K562 (cell line): Measurements from ENCODE around the gene MACROD2. TPM values are rescaled to one million over a fixed set of nuclear protein-coding genes. Genes with fewer than 3 reads are reported as not detected.

Experiments
- ATAC-seq: fragments of 200-7000 bp; cut with Tn5 transposase; 3 replicates; pipeline ENCODE4 v1.9.1; 2020; ENCODE audit warnings: moderate library complexity
- BruUV-seq: library from RNA; stranded (reverse); fragments of 400-500 nt; replicated peaks from 2 replicates; lab custom pipeline; 2021; lab: Mats Ljungman, UMichigan
- CTCF ChIA-PET: fragments of 300-600 bp; formaldehyde crosslinking; extraction: SDS; loops from one replicate; lab custom pipeline; 2021; ENCODE audit warnings: low intra/inter-chr PET ratio; lab: Yijun Ruan, JAX
- POLR2A ChIA-PET: fragments of 300-600, 350-650 bp; sonication (Branson Sonifier 250); formaldehyde crosslinking; extraction: SDS; loops from one replicate; lab custom pipeline; 2021; ENCODE audit warnings: antibody characterized with exemption, inconsistent platforms; lab: Yijun Ruan, JAX
- DNase-seq, 4 experiments: peaks; one replicate each; pipeline versions ENCODE4 v3.0.0 to v3.0.0-alpha.2; 2011 to 2018; ENCODE audit warnings: low spot score in 3 of 4, mixed read lengths in 3 of 4; ENCODE audit errors: extremely low read depth in 1 of 4
- FAIRE-seq: peaks from 2 replicates; lab custom pipeline; 2011; peaks lifted over from hg19 to GRCh38; lab: Jason Lieb, UNC
- H2AFZ ChIP-seq: 2 replicates; pipeline ENCODE4 v1.6.0; 2011; ENCODE audit warnings: low read depth, low read length, control low read depth, inconsistent platforms
- H3K27ac ChIP-seq: fragments of 200-600 bp; 3 replicates; pipeline ENCODE4 v1.8.0; 2011; ENCODE audit warnings: low read depth, mild to moderate bottlenecking, control low read depth, inconsistent platforms, low read length, moderate library complexity, mixed read lengths; ENCODE audit errors: extremely low read depth
- H3K27me3 ChIP-seq, 2 experiments: fragments of 300-600 bp in 1 of 2; 2 replicates in 1 of 2; 3 replicates in 1 of 2; pipeline versions ENCODE4 v1.6.0 to v1.8.0; 2011; ENCODE audit warnings: inconsistent platforms in 2 of 2, low read length in 2 of 2, mild to moderate bottlenecking in 1 of 2, mixed read lengths in 1 of 2, moderate library complexity in 1 of 2; ENCODE audit not compliant: control insufficient read depth in 2 of 2, insufficient read depth in 2 of 2
- H3K36me3 ChIP-seq: fragments of 300-600 bp; 3 replicates; pipeline ENCODE4 v1.8.0; 2011; ENCODE audit warnings: mild to moderate bottlenecking, low read length, inconsistent platforms; ENCODE audit not compliant: control insufficient read depth, insufficient read depth
- H3K4me1 ChIP-seq, 2 experiments: fragments of 200-600 bp in 1 of 2; replicated peaks in 1 of 2; 2 replicates in 1 of 2; 3 replicates in 1 of 2; pipeline versions ENCODE4 v1.5.1 to v1.8.0; 2011; ENCODE audit warnings: inconsistent platforms in 2 of 2, low read length in 2 of 2, mild to moderate bottlenecking in 1 of 2, mixed read lengths in 1 of 2, moderate library complexity in 1 of 2; ENCODE audit not compliant: control insufficient read depth in 2 of 2, insufficient read depth in 2 of 2
- H3K4me2 ChIP-seq: 2 replicates; pipeline ENCODE4 v1.6.1; 2011; ENCODE audit warnings: low read length, control low read depth, inconsistent platforms, mixed read lengths; ENCODE audit not compliant: insufficient read depth
- H3K4me3 ChIP-seq: fragments of 200-600 bp; sonication (generic), shearing (Covaris generic); 2 replicates; pipeline ENCODE4 v1.5.1; 2016; ENCODE audit warnings: control low read depth, inconsistent platforms
- H3K79me2 ChIP-seq: fragments of 200-600 bp; 3 replicates; pipeline ENCODE4 v1.8.0; 2011; ENCODE audit warnings: low read length, inconsistent platforms; ENCODE audit not compliant: control insufficient read depth, insufficient read depth
- H3K9ac ChIP-seq, 2 experiments: 2 replicates each; pipeline versions ENCODE4 v1.6.0 to v1.6.1; 2011; ENCODE audit warnings: low read depth in 2 of 2, low read length in 2 of 2, control low read depth in 1 of 2, inconsistent platforms in 1 of 2, mild to moderate bottlenecking in 1 of 2, mixed read lengths in 1 of 2; ENCODE audit not compliant: insufficient read depth in 1 of 2
- H3K9me1 ChIP-seq: one replicate; pipeline ENCODE4 v1.6.0; 2011; ENCODE audit warnings: inconsistent platforms, mild to moderate bottlenecking, low read length, moderate library complexity; ENCODE audit not compliant: control insufficient read depth, insufficient read depth
- H3K9me3 ChIP-seq: replicated peaks from 2 replicates; pipeline ENCODE4 v1.5.1; 2011; ENCODE audit warnings: low read depth, low read length, inconsistent platforms; ENCODE audit not compliant: control insufficient read depth, insufficient read depth
- H4K20me1 ChIP-seq: replicated peaks from 2 replicates; pipeline ENCODE4 v1.6.1; 2011; ENCODE audit warnings: low read length, inconsistent platforms, mixed read lengths; ENCODE audit not compliant: control insufficient read depth, insufficient read depth
- CREBBP ChIP-seq: IDR thresholded peaks from one replicate; pipeline ENCODE4 v1.6.1; 2012; ENCODE audit warnings: low read depth, mild to moderate bottlenecking, control low read depth, inconsistent platforms, low read length
- CXXC5 ChIP-seq: fragments of 250-450 bp; sonication (Bioruptor Pico); IDR thresholded peaks from 2 replicates; pipeline ENCODE4 v1.8.0; 2022; ENCODE audit warnings: inconsistent platforms, mild to moderate bottlenecking, moderate library complexity
- EGR1 ChIP-seq: fragments of 450-650 bp; conservative IDR thresholded peaks from 2 replicates; pipeline ENCODE4 v1.6.1; 2017; ENCODE audit warnings: mild to moderate bottlenecking
- EP400 ChIP-seq: fragments of 450-650 bp; IDR thresholded peaks from 2 replicates; pipeline ENCODE4 v1.6.1; 2017; ENCODE audit warnings: antibody characterized with exemption, mild to moderate bottlenecking, moderate library complexity
- ESRRA ChIP-seq: fragments of 450-650 bp; IDR thresholded peaks from 2 replicates; pipeline ENCODE4 v1.6.1; 2014; ENCODE audit warnings: low read depth, mild to moderate bottlenecking, moderate library complexity, borderline replicate concordance
- EZH2 ChIP-seq: IDR thresholded peaks from 2 replicates; pipeline ENCODE4 v1.6.1; 2012; ENCODE audit warnings: low read depth, mild to moderate bottlenecking, inconsistent platforms, low read length, borderline replicate concordance
- GATAD2A ChIP-seq: fragments of 450-650 bp; IDR thresholded peaks from 2 replicates; pipeline ENCODE4 v1.6.1; 2017
- HDAC6 ChIP-seq: IDR thresholded peaks from 2 replicates; pipeline ENCODE4 v1.6.1; 2012; ENCODE audit warnings: low read depth, mild to moderate bottlenecking, control low read depth, inconsistent platforms, low read length, moderate library complexity
- ILK ChIP-seq: fragments of 450-650 bp; IDR thresholded peaks from 2 replicates; pipeline ENCODE4 v1.6.1; 2016; ENCODE audit warnings: missing genetic modification characterization, low read depth, mild to moderate bottlenecking, missing compliant biosample characterization, moderate library complexity, borderline replicate concordance
- JUNB ChIP-seq: fragments of 450-650 bp; formaldehyde crosslinking; conservative IDR thresholded peaks from 2 replicates; pipeline ENCODE4 v1.4.0; 2020; ENCODE audit warnings: mild to moderate bottlenecking
- MAFG ChIP-seq: fragments of 450-650 bp; conservative IDR thresholded peaks from 2 replicates; pipeline ENCODE4 v1.6.1; 2016; ENCODE audit warnings: missing genetic modification characterization, missing compliant biosample characterization
- POLR2H ChIP-seq: IDR thresholded peaks from 2 replicates; pipeline ENCODE4 v1.6.1; 2016; ENCODE audit warnings: missing genetic modification characterization, low read depth, mild to moderate bottlenecking, control low read depth, missing compliant biosample characterization, moderate library complexity
- RBM22 ChIP-seq: fragments of 200-400 bp; formaldehyde crosslinking; IDR thresholded peaks from 2 replicates; pipeline ENCODE4 v1.6.1; 2018; ENCODE audit warnings: low read length, low read depth; ENCODE audit not compliant: poor library complexity, severe bottlenecking
- SRSF3 ChIP-seq: fragments of 200-400 bp; formaldehyde crosslinking; IDR thresholded peaks from 2 replicates; pipeline ENCODE4 v1.6.1; 2016; ENCODE audit warnings: mild to moderate bottlenecking, low read length, moderate library complexity; ENCODE audit not compliant: insufficient read depth
- TAF9B ChIP-seq: fragments of 450-650 bp; IDR thresholded peaks from 2 replicates; pipeline ENCODE4 v1.6.1; 2018; ENCODE audit warnings: mild to moderate bottlenecking; ENCODE audit not compliant: partially characterized antibody
- TCF7 ChIP-seq: sonication (generic); IDR thresholded peaks from 2 replicates; pipeline ENCODE4 v1.6.1; 2016; ENCODE audit warnings: antibody characterized with exemption, borderline replicate concordance
- ZNF3 ChIP-seq: fragments of 250-450 bp; sonication (Bioruptor Pico); IDR thresholded peaks from 2 replicates; pipeline ENCODE4 v1.5.0; 2021; ENCODE audit warnings: mild to moderate bottlenecking, moderate library complexity
- ZNF431 ChIP-seq: sonication (generic); formaldehyde crosslinking; IDR thresholded peaks from 2 replicates; pipeline ENCODE4 v1.8.0; 2022; ENCODE audit warnings: mild to moderate bottlenecking, missing genetic modification reagents
- WGBS: fragments of 100-300 bp; shearing (Covaris generic); methylation state at CpG from one replicate; pipeline ENCODE4 v1.1.6; 2016; ENCODE audit warnings: low coverage, mixed read lengths; ENCODE audit not compliant: insufficient coverage; ENCODE audit errors: missing lambda C conversion rate; 5-methylcytosine and 5-hydroxymethylcytosine counted together
- in situ Hi-C: fragments of 300-500 bp; cut with MboI; formaldehyde crosslinking; loops from 4 replicates; pipeline ENCODE4 v1.15.0; 2018; ENCODE audit warnings: inconsistent platforms, mixed read lengths
- intact Hi-C: fragments of 100-400 bp; cut with micrococcal nuclease; formaldehyde crosslinking; loops from 2 replicates; pipeline ENCODE4 v1.14.2; 2022
- polyA plus RNA-seq, 8 experiments: library from polyadenylated mRNA; depleted of rRNA in 4 of 8; stranded (reverse) in 5 of 8; unstranded in 3 of 8; fragments of >200 nt; fragmentation: Nextera tagmentation in 2 of 8; fragmentation: Illumina TruSeq in 1 of 8; extraction: Ambion mirVana in 2 of 8; extraction: Trizol in 1 of 8; gene quantifications; 2 replicates each; pipeline versions ENCODE4 v1.2.1 to v1.2.3, GENCODE V29; 2011 to 2014; ENCODE audit warnings: inconsistent platforms in 1 of 8, missing spikeins in 1 of 8
- total RNA-seq, 7 experiments: library from RNA; depleted of rRNA in 6 of 7; stranded (reverse); fragments of >200 nt in 6 of 7; fragmentation: Illumina TruSeq in 2 of 7; extraction: Trizol in 2 of 7; gene quantifications; 2 replicates each; pipeline versions ENCODE4 v1.2.1 to v1.2.3, GENCODE V29; 2011 to 2021; ENCODE audit warnings: low replicate concordance in 1 of 7
- TF ChIP-seq, protein P1 (sequence below): sonication (generic); formaldehyde crosslinking; IDR thresholded peaks from 2 replicates; pipeline ENCODE4 v1.8.0; 2023; ENCODE audit warnings: mild to moderate bottlenecking, missing genetic modification reagents

MACROD2 gene
- total and polyA plus RNA-seq, 9 of the 15 experiments (the other 6 are each of a cell fraction or from before 2014, with no cell fraction given), result not detected

DNA sequence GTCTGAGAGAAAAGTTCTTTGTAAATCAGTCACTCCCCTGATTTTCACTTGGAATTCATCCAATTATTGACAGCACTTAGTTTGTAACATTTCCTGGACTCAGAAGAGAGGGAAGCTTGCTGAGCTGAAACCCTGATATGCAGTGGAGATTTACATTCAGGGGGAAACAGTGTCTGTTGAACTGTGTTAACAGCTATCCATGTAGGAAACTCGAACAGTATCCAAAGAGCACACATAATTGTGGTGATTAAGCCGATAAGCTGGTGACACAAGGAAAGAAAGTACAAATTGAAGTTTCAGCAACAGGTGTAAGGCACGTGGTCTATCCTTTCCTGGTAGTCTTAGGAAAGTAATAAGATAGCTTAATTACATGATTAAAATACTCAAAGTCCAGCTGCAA is 420.2 kb downstream of the MACROD2 start:
- DNase-seq (no peak), FAIRE-seq (no peak), ATAC-seq (no peak)
- H3K27me3 ChIP-seq, result no peaks in the 10 kb centered on the region
- POLR2A ChIA-PET, result no interaction called here
- H3K9me3 ChIP-seq, result no peaks in the 10 kb centered on the region
- CTCF ChIA-PET, result no interaction called here
- in situ Hi-C loops (no loop called here), intact Hi-C loops (no loop called here)
- H2AFZ ChIP-seq, result no peak overlapping the region
- no peak overlapping the region for H3K27ac ChIP-seq
- no peak overlapping the region for H3K4me3 ChIP-seq
- no TSS peak for BruUV-seq
- no peaks in the 10 kb centered on the region for H4K20me1 ChIP-seq
- H3K4me1 ChIP-seq, result no peaks in the 10 kb centered on the region
- WGBS, result 0% methylated on average over 3 of the region's 3 CpGs
- H3K36me3 ChIP-seq, result no peaks in the 10 kb centered on the region
- no peaks in the 10 kb centered on the region for H3K79me2 ChIP-seq
- TF ChIP-seq EP400 (no peak), EZH2 (no peak), ZNF431 (CRISPR knock-in tag) (no peak), SRSF3 (no peak), JUNB (CRISPR knock-in tag) (no peak), MAFG (no peak), HDAC6 (no peak), ILK (tag) (no peak), CXXC5 (no peak), ESRRA (no peak), ZNF3 (CRISPR knock-in tag) (no peak), RBM22 (no peak), CREBBP (no peak), POLR2H (tag) (no peak), GATAD2A (no peak), TCF7 (no peak), TAF9B (no peak), EGR1 (no peak)
- TF ChIP-seq, protein P1, sequence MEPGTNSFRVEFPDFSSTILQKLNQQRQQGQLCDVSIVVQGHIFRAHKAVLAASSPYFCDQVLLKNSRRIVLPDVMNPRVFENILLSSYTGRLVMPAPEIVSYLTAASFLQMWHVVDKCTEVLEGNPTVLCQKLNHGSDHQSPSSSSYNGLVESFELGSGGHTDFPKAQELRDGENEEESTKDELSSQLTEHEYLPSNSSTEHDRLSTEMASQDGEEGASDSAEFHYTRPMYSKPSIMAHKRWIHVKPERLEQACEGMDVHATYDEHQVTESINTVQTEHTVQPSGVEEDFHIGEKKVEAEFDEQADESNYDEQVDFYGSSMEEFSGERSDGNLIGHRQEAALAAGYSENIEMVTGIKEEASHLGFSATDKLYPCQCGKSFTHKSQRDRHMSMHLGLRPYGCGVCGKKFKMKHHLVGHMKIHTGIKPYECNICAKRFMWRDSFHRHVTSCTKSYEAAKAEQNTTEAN, result no peak
- TF ChIP-seq, all 486 proteins: peak for 0
- Histone ChIP-seq H3K9ac (no peak overlapping the region), H3K4me2 (no peak overlapping the region), H3K9me1 (no peaks in the 10 kb centered on the region)
